Measurements from ENCODE around the gene TTC31.
A peak's percentile ranks its signal among the peaks of the same experiment; 100 is the strongest.

TTC31 gene

DNA sequence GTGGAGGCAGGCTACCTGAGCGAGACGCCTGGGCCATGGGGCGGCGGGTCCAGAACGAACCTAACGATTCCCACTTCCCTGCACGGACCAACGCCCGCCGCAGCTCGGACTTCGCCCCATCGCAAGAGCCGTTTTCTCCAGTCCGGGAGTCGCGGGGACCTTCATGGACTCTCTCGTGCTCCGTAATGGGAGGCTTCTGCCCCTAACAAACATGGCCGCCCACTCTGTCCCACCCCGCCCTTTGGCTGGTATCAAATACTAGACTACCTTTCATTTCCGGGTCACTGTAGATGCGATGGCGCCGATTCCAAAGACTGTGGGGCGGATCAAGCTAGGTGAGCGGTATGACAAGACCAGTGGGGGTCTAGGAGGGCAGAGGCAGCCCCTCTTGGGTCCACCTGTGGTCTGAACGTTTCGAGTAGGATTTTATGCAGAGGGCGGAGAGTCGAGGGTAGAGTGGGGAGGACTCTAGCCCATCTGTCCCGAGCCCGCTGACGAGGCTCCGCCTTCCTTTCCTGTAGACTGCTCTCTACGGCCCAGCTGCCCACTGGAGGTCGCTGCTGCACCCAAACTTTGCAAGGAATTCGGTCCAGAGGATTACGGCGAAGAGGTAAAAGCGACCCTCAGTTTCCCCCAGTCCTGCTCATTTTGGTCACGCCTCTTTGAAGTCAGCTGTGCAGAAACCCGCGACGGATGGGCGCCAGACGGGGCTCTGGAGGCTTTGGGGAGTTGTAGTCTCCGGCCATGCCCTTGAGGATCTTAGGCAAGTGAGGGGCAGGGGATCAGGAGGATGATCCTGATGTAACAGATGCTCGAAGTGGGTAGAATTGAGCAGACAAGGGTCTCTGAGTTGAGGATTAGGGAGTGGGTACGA, at the start of gene TTC31, which contains the start of gene CCDC142:
TTC31 (plus strand) TSS at position 281 of the 874 bp plus-strand sequence; CDS start at position 296, 15 bp downstream.
CCDC142 (minus strand) TSS at position 198 of the 874 bp plus-strand sequence; CDS start at position 37, 161 bp downstream.
- Histone ChIP-seq H3K27ac (ENCODE audit: low read depth, low read length) (peak within 1 kb of the TSS; percentile 71), H3K27me3 (ENCODE audit: control insufficient read depth, insufficient read depth, low read length) (no peaks in the 10 kb centered on the region), H3K4me1 (ENCODE audit: control insufficient read depth, insufficient read depth, low read length) (peaks cover 5% of the 10 kb centered on the region; the same call in 1 of the 2 replicates), H3K36me3 (ENCODE audit: control insufficient read depth, insufficient read depth, low read length) (peaks cover 28% of the 10 kb centered on the region), H3K4me3 (ENCODE audit: low read depth, low read length) (peak within 1 kb of the TSS; percentile 96), H3K9ac (ENCODE audit: low read length) (peak within 1 kb of the TSS; percentile 85), H3K9me3 (ENCODE audit: control insufficient read depth, insufficient read depth, low read depth, low read length) (no peaks in the 10 kb centered on the region)

DNA sequence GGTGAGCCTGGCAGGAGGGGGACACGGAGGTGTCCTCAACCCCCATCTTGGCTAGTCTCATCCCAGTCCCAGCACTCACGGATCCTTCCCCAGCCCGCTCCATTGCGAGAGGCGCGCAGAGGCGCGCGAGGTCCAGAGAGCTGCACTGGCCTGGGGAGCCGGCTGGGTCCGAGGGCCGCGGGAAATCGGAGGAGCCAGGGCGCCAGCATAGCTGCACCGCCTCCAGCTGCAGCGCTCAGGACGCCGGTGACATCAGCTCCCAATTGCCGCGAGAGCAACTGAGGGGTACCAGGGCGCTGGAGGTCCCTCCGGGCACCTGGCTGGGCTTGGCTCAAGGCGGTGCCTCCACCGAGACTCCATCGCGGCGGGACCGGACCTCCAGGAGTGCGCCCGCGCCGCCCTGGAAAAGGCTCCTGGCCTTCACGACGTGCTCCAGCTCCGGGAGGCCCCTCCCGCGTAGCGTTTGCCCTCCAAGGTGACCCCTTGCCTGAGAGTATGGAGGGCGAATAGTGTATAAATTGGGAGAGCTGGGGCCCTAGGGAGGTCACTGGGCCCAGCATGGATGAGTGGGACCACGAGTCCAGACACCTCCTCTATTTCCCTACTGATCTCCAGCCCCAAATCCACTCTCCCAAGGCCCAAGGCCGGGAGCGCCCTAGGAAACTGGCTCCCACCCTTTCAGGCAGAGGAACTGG, 46.6 kb upstream of the TTC31 start:
- H3K9ac ChIP-seq (ENCODE audit: low read length), result peak overlapping the region; percentile 8
- peaks cover 37% of the 10 kb centered on the region for H3K4me1 ChIP-seq (ENCODE audit: control insufficient read depth, insufficient read depth, low read length)
- peaks cover 29% of the 10 kb centered on the region for H3K36me3 ChIP-seq (ENCODE audit: control insufficient read depth, insufficient read depth, low read length)
- no peaks in the 10 kb centered on the region for H3K9me3 ChIP-seq (ENCODE audit: control insufficient read depth, insufficient read depth, low read depth, low read length)
- H3K4me3 ChIP-seq (ENCODE audit: low read depth, low read length), result peak overlapping the region; percentile 16; the same call in 1 of the 2 replicates
- peak overlapping the region; percentile 23; the same call in 1 of the 2 replicates for H3K27ac ChIP-seq (ENCODE audit: low read depth, low read length)
- H3K27me3 ChIP-seq (ENCODE audit: control insufficient read depth, insufficient read depth, low read length), result no peaks in the 10 kb centered on the region

DNA sequence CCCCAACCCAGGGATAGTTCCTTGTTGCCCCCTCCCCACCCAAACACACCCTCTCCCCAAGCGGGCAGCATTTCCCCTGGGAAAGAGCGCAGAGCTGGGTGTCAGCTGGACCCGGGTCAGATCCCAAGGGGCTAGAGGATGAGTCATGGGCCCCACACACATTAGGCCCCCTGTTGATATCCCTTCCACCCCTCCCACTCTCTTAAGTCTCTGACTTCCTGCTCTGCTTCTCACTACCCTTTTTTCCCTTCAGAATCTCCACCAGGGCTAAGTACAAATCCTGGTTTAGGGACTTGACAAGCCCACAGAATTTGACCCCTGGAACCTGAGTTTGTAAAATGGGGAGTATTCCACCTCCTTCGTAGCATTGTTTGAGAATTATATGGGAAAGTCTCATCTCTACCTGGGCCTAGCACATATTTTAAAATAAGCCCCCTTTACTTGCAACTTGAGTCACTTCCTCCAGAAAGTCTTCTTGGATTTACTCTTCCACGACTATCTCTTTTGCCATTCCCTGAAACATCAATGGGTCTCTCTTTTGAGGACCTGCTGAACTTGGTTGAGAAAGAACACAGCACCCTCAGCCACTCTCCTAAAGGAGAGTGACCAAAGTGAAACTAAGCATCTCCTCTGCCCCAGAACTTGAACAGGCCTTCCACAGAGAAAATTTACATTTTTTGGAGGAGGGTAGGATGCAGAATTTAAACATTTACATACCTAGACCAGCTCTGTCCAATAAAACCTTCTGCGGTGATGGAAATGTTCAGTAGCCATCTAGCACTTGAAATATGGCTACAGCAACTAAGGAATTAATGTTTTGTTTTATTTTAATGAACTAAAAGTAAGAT, 45.8 kb upstream of the TTC31 start:
- H3K27ac ChIP-seq (ENCODE audit: low read depth, low read length), result peak overlapping the region; percentile 23; the same call in 1 of the 2 replicates
- H3K9me3 ChIP-seq (ENCODE audit: control insufficient read depth, insufficient read depth, low read depth, low read length), result no peaks in the 10 kb centered on the region
- H3K4me3 ChIP-seq (ENCODE audit: low read depth, low read length), result peak overlapping the region; percentile 16; the same call in 1 of the 2 replicates
- H3K27me3 ChIP-seq (ENCODE audit: control insufficient read depth, insufficient read depth, low read length), result no peaks in the 10 kb centered on the region
- peaks cover 37% of the 10 kb centered on the region for H3K4me1 ChIP-seq (ENCODE audit: control insufficient read depth, insufficient read depth, low read length)
- H3K9ac ChIP-seq (ENCODE audit: low read length), result no peak overlapping the region
- peaks cover 21% of the 10 kb centered on the region for H3K36me3 ChIP-seq (ENCODE audit: control insufficient read depth, insufficient read depth, low read length)

DNA sequence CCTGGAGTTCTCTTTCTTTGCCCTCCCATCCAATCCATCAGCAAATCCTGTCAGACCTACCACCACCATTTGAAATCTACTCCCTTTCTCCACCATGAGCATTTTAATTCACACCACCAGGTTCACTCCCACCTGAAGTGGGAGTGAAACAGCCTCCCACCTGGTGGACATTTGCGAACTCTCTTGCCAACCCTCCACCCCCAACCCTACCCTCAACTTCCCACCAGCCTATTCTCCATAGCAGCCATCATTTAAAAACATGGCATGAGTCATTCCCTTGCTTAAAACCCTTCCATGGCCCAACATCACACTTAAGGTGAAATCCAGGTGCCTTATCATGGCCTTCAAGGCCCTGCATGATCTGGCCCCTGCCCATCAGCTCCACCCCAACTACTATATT, 44.6 kb upstream of the TTC31 start:
- H3K27me3 ChIP-seq (ENCODE audit: control insufficient read depth, insufficient read depth, low read length), result no peaks in the 10 kb centered on the region
- H3K9me3 ChIP-seq (ENCODE audit: control insufficient read depth, insufficient read depth, low read depth, low read length), result no peaks in the 10 kb centered on the region
- no peak overlapping the region for H3K4me3 ChIP-seq (ENCODE audit: low read depth, low read length)
- no peak overlapping the region for H3K9ac ChIP-seq (ENCODE audit: low read length)
- no peak overlapping the region for H3K27ac ChIP-seq (ENCODE audit: low read depth, low read length)
- H3K4me1 ChIP-seq (ENCODE audit: control insufficient read depth, insufficient read depth, low read length), result peaks cover 37% of the 10 kb centered on the region
- peaks cover 14% of the 10 kb centered on the region; the same call in 1 of the 2 replicates for H3K36me3 ChIP-seq (ENCODE audit: control insufficient read depth, insufficient read depth, low read length)

DNA sequence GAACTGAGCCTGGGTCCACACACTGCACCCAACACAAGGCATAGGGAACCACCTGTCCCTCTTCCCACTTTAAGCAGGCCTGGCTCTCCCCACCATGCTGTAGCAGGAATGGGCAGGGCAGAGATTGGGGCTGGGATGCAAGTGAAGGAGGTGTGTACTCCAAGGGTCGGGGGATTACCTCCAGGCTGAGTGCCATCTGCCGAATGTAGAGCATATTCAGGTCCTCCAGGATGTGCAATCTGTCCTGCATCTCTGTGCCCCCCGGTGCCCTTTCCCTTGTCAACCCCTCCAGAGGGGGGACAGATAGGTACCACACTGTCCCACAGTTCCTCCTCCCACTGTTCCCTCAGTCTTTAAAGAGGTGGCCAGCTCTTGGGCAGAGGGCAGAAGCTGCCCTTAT, 43.5 kb upstream of the TTC31 start:
- Histone ChIP-seq H3K36me3 (ENCODE audit: control insufficient read depth, insufficient read depth, low read length) (peaks cover 14% of the 10 kb centered on the region; the same call in 1 of the 2 replicates), H3K9ac (ENCODE audit: low read length) (peak overlapping the region; percentile 82), H3K4me3 (ENCODE audit: low read depth, low read length) (peak overlapping the region; percentile 77), H3K27ac (ENCODE audit: low read depth, low read length) (peak overlapping the region; percentile 81; the same call in 1 of the 2 replicates), H3K27me3 (ENCODE audit: control insufficient read depth, insufficient read depth, low read length) (0 out of 2 replicates have a peak, but pooled peaks cover under 1% of the 10 kb centered on the region), H3K4me1 (ENCODE audit: control insufficient read depth, insufficient read depth, low read length) (peaks cover 37% of the 10 kb centered on the region), H3K9me3 (ENCODE audit: control insufficient read depth, insufficient read depth, low read depth, low read length) (no peaks in the 10 kb centered on the region)

DNA sequence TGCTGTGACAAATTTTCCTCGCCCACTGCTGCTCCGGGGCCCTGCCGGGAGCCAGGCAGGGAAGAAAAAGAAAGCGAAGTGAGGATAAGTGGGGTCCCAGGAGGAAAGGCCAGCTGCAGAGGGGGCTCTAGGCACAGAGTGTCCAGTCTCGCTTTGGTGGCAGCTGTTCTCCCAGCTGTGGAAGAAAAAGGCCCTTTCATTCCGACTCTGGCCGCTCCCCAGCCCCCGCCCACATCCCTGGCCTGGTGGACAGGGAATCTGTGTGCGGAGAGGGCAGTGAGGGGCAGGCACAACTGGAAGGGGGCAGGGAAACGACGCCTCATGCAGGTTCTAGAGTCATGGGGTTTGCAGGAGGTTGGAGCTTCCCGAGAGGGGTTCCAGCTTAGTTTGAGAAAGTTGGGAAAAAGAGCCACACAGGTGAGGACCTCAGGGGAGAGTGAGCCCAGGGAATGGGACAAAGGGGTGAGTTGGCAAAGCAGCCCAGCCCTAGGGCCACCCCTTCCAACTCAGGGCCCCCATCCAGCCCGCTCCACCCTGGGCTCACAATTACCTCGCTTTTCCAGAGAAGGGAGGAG, 43.0 kb upstream of the TTC31 start:
- no peaks in the 10 kb centered on the region for H3K9me3 ChIP-seq (ENCODE audit: control insufficient read depth, insufficient read depth, low read depth, low read length)
- peaks cover 37% of the 10 kb centered on the region for H3K4me1 ChIP-seq (ENCODE audit: control insufficient read depth, insufficient read depth, low read length)
- H3K27ac ChIP-seq (ENCODE audit: low read depth, low read length), result peak overlapping the region; percentile 81; the same call in 1 of the 2 replicates
- peaks cover 11% of the 10 kb centered on the region; the same call in 1 of the 2 replicates for H3K36me3 ChIP-seq (ENCODE audit: control insufficient read depth, insufficient read depth, low read length)
- H3K9ac ChIP-seq (ENCODE audit: low read length), result peak overlapping the region; percentile 82
- 0 out of 2 replicates have a peak, but pooled peaks cover 5% of the 10 kb centered on the region for H3K27me3 ChIP-seq (ENCODE audit: control insufficient read depth, insufficient read depth, low read length)
- peak overlapping the region; percentile 77 for H3K4me3 ChIP-seq (ENCODE audit: low read depth, low read length)

DNA sequence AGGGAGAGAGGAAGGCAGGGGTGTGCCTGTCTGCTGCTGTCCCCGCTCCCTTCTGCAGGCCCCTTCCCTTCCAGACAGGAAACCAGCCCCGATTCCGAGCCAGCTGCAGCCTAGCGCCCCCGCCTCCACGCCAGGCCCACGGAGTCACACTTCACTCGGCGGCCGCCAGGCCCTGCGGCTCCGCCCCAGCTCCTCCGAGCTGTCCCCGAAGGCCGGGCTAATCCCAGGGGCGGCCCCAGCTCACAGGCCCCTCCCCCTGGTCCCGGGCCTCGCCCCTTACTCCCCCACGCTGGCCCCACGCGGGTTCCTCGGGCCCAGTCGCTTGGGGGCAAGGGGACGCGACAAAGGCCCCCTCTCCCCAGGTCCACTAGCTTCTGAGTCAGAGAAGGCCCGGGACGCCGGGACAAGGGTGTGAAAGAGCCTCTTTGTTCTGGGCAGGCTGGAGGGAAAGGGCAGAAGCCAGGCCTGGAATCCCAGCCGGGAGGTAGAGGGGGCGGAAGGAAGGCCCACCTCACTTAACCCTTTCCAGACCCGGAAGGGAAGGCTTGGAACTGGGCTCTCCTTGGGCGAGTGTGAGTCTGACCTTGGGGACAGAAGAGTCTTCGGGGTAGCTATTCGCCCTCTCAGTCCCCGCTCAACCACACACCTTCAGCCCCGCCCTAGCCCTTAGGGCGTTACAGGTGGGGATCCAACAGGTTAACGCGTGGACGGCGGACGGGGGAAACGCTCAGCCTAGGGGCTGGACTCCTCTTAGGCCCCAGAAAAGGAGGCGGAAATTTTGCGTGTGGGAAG, 42.3 kb upstream of the TTC31 start:
- Histone ChIP-seq H3K4me3 (ENCODE audit: low read depth, low read length) (peak overlapping the region; percentile 77), H3K9me3 (ENCODE audit: control insufficient read depth, insufficient read depth, low read depth, low read length) (no peaks in the 10 kb centered on the region), H3K36me3 (ENCODE audit: control insufficient read depth, insufficient read depth, low read length) (peaks cover 5% of the 10 kb centered on the region; the same call in 1 of the 2 replicates), H3K27ac (ENCODE audit: low read depth, low read length) (peak overlapping the region; percentile 81), H3K27me3 (ENCODE audit: control insufficient read depth, insufficient read depth, low read length) (0 out of 2 replicates have a peak, but pooled peaks cover 5% of the 10 kb centered on the region), H3K9ac (ENCODE audit: low read length) (peak overlapping the region; percentile 82), H3K4me1 (ENCODE audit: control insufficient read depth, insufficient read depth, low read length) (peaks cover 37% of the 10 kb centered on the region)

DNA sequence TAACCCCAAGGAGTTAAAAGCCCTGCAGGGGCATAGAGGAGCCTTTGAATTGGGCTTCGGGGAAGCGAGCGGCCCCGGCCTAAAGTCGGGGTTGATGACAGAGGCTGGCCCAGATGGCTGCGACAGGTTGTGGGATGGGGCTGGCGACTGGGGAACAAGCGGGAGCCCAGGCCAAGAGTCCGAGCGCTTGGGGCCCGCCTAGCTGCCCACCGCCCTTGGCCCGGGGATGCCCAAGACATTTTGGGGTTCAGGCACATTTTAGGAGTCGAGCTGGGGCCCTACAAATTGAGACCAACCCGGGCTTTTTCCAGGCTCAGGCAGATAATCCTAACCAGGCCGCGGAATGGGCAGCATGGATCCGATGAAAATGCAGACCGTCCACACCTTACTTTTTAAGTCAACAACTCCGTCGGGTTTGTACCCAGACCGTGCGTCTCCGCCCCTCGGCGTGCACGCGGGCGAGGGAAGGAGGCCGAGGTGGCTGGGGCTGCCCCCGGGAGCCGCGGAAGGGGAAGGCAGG, 41.7 kb upstream of the TTC31 start:
- 0 out of 2 replicates have a peak, but pooled peaks cover 3% of the 10 kb centered on the region for H3K36me3 ChIP-seq (ENCODE audit: control insufficient read depth, insufficient read depth, low read length)
- peak overlapping the region; percentile 82 for H3K9ac ChIP-seq (ENCODE audit: low read length)
- H3K27ac ChIP-seq (ENCODE audit: low read depth, low read length), result peak overlapping the region; percentile 81; the same call in 1 of the 2 replicates
- 0 out of 2 replicates have a peak, but pooled peaks cover 5% of the 10 kb centered on the region for H3K27me3 ChIP-seq (ENCODE audit: control insufficient read depth, insufficient read depth, low read length)
- H3K4me3 ChIP-seq (ENCODE audit: low read depth, low read length), result peak overlapping the region; percentile 77
- H3K9me3 ChIP-seq (ENCODE audit: control insufficient read depth, insufficient read depth, low read depth, low read length), result no peaks in the 10 kb centered on the region
- H3K4me1 ChIP-seq (ENCODE audit: control insufficient read depth, insufficient read depth, low read length), result peaks cover 37% of the 10 kb centered on the region

DNA sequence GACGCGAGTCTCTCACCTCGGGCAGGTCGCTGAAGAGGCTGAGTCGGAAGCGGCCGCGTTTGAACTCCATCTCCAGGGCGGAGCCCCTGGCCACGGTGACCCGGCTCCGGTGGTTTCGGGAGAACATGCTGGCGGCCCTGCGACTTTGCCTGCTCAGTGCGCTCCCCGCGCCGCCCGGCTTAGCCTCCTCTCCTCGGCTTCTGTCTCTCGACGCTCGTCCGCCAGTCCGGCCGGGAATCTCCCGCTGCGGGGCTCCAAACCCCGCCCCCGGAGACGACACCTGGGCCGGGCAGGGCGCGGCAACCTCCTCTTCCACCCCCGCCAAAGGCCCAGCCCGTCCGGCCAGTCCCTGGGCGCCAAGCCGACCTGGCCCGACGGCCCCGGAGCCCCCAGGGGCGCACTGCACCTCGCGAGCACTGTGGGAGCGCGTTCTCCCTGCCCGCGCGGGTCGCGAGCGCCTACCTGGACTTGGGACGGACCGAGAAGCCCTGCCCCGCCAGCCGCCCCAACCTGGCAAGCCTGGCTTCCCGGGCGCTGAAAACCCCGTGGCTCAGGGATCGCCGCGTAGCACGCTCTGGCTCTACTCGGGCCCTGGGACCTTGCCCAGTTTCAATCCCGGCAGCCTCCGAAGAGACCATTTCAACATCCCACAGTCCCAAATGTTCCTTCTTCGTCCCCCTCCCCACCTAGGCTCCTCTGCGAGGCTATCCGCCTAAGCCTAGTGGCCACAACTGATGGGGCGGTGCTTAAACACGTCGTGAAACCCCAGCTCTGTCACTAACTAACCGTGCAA, 41.0 kb upstream of the TTC31 start, which contains the start of gene RTKN:
RTKN (minus strand) TSS at position 248 of the 793 bp plus-strand sequence; CDS start at position 127, 121 bp downstream.
- 0 out of 2 replicates have a peak, but pooled peaks cover 3% of the 10 kb centered on the region for H3K36me3 ChIP-seq (ENCODE audit: control insufficient read depth, insufficient read depth, low read length)
- H3K27me3 ChIP-seq (ENCODE audit: control insufficient read depth, insufficient read depth, low read length), result 0 out of 2 replicates have a peak, but pooled peaks cover 5% of the 10 kb centered on the region
- peak within 1 kb of the TSS; percentile 82 for H3K9ac ChIP-seq (ENCODE audit: low read length)
- H3K27ac ChIP-seq (ENCODE audit: low read depth, low read length), result peak within 1 kb of the TSS; percentile 81; the same call in 1 of the 2 replicates
- no peaks in the 10 kb centered on the region for H3K9me3 ChIP-seq (ENCODE audit: control insufficient read depth, insufficient read depth, low read depth, low read length)
- H3K4me1 ChIP-seq (ENCODE audit: control insufficient read depth, insufficient read depth, low read length), result peaks cover 30% of the 10 kb centered on the region
- peak within 1 kb of the TSS; percentile 77 for H3K4me3 ChIP-seq (ENCODE audit: low read depth, low read length)

Data from HUES6 (cell line).